ENCODE measurements around the gene EMP2. TPM values are rescaled to one million over a fixed set of nuclear protein-coding genes. Genes with fewer than 3 reads are reported as not detected.
A peak's percentile ranks its signal among the peaks of the same experiment; 100 is the strongest.
"Not testable (repeated sequence)": the region's sequence is repeated elsewhere in the genome, so short reads cannot be mapped to it uniquely, and the experiment has no call there.

Gene EMP2
- total RNA-seq: 86.6 TPM

GRCh38 chr16:10579965-10580882, at the start of gene EMP2:
Gene EMP2, minus strand, starts transcription at chr16:10580598. Its CDS starts 32,981 bp downstream, at chr16:10547617.
- peak; percentile 95 for ATAC-seq

GRCh38 chr16:10629592-10629963, 49.2 kb upstream of the EMP2 start:
- no peak for ATAC-seq
- no peak for DNase-seq (ENCODE audit: low spot score)

More at GRCh38 chr16:10579965-10580882, at the start of gene EMP2:
- DNase-seq (ENCODE audit: low spot score): peak; percentile 85

DNA sequence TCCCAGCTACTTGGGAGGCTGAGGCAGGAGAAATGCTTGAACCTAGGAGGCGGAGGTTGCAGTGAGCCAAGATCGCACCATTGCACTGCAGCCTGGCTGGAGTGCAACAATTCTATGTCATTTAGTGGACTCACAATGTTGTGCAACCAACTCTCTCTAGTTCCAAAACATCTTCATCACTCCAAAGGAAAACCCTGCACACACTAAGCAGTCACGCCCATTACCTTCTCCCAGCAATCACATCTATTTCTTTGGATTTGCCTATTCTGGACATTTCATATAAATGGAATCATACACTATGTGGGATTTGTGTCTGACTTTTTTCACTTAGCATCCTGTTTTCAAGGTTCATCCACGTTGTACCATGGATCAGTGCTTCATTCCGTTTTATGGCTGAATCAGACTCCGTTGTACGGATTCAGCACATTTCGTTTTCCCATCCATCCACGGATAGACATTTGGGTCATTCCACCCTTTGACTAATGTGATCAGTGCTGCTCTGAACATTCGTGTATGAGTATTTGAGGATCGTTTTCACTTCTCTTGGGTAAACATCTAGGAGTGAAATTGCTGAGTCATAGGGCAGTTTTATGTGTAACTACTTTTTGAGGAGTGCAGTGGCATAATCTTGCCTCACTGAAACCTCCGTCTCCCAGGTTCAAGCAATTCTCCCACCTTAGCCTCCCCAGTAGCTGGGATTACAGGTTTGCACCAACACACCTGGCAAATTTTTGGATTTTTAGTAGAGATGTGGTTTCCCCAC, 45.4 kb upstream of the EMP2 start:
- ATAC-seq (peak; percentile 54), DNase-seq (ENCODE audit: low spot score) (no peak)

GRCh38 chr16:10624527-10624926, 44.1 kb upstream of the EMP2 start:
- no peak for ATAC-seq
- DNase-seq (ENCODE audit: low spot score): no peak

- ATAC-seq (no peak), DNase-seq (ENCODE audit: low spot score) (no peak)
These were observed 42.7 kb upstream of the EMP2 start for GRCh38 chr16:10623059-10623458.

GRCh38 chr16:10622036-10622921, 41.9 kb upstream of the EMP2 start:
- ATAC-seq: no peak
- DNase-seq (ENCODE audit: low spot score): no peak

DNA sequence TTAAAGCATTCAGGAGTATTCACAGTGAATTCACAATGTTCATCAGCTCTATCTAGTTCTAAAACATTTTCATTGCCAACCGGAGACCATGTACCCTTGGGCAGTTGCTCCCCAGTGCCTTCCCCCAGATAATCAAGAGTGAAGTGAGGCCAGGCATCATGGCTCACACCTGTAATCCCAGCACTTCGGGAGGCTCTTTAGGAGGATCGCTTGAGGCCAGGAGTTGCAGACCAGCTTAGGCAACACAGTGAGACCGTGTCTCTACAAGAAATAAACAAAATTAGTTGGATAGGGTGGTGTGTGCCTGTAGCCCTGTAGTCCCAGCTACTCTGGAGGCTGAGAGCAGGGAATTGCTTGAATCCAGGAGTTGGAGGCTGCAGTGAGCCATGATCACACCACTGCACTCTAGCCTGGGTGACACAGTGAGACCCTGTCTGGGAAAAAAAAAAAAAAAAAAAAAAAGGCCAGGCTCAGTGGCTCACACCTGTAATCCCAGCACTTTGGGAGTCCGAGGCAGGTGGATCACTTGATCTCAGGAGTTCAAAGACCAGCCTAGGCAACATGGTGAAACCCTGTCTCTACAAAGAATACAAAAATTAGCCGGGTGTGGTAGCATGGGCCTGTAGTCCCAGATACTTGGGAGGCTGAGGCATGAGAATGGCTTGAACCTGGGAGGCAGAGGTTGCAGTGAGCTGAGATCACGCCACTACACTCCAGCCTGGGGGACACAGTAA, 41.0 kb upstream of the EMP2 start:
- ATAC-seq; DNase-seq (ENCODE audit: low spot score): not testable (repeated sequence)

DNA sequence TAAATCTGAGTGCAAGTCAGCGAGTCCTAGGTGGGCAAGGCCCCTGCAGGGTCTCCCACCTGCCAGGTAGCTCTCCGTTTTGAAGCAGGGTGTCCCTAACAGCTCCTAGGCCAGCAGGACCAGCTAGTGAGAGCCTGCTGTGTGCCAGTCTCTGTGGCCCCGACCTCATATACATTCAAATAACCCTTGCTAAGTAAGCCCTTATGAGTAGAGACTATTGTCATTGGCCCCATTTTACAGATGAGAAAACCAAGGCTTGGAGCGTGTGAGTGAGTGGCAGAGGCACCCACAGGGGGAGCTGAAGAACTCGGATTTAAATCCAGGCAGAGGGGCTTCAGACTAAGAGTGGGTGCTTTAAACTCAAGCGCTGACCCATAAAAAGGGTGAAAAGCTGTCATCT, 39.7 kb upstream of the EMP2 start:
- DNase-seq (ENCODE audit: low spot score) (no peak), ATAC-seq (no peak)

GRCh38 chr16:10619271-10619849, 39.0 kb upstream of the EMP2 start:
- ATAC-seq (no peak), DNase-seq (ENCODE audit: low spot score) (no peak)

DNA sequence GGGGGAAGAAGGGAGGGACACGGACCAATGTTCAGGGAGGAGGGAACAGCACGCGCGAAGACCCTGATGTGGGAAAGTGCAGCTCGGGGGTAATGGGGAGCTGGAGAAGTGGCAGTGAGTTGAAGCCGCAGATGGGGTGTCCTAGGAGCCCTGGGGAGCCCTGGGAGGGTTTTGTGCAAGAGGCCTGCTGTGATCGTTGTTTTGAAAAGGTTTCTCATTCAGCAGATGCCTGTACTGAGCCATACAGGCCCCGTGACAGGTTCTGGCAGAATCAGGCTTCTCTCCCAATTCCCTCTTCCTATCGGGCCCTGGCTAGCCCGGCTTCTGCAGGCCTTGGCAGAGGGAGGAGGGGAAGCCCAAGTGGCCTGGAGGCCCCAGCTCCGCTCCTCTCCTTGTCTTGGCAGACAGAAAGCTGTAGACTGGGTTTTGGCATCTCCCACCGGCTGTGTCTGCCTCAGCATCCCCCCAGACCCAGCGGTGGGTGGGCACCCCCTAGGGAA, 38.4 kb upstream of the EMP2 start:
- DNase-seq (ENCODE audit: low spot score) (no peak), ATAC-seq (no peak)

DNA sequence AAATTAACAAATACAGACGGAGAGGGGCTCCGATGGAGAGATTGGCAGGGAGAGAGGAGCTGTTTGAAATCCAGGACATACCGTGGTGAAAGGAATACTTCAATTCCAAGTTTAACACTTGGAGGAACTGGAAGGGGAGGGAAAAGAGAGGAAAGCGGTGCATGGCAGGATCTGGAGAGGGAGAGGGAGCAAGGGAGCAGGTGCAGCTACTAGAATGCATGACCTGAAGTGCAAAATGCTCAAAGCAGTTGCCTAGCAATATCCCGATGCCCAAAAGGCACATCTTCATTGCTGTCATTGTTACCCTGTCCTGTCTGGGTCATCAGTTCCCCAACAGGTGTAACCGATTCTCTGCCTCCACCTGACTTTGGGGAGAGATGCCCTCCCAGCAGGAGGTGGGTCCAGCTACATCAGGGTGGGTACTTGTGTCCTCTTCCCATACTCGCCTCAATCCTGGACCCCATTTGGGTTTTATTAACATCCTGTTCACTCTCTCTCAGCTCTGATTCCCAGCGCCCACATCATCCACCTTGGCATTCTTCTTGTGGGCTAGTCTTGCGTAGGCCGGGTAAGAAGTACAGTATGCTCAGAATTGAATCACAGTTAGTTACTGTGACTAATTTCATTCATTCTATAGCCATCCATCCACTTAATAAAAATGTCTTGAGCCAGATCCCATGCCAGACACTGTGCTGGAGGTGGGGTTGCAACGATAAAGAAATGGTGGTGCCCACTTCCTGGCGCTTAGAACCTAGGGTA, 37.4 kb upstream of the EMP2 start:
- DNase-seq (ENCODE audit: low spot score) (no peak), ATAC-seq (no peak)

- ATAC-seq: peak; percentile 86
- DNase-seq (ENCODE audit: low spot score): peak; percentile 86
These were observed 36.6 kb upstream of the EMP2 start for GRCh38 chr16:10616756-10617640.

DNA sequence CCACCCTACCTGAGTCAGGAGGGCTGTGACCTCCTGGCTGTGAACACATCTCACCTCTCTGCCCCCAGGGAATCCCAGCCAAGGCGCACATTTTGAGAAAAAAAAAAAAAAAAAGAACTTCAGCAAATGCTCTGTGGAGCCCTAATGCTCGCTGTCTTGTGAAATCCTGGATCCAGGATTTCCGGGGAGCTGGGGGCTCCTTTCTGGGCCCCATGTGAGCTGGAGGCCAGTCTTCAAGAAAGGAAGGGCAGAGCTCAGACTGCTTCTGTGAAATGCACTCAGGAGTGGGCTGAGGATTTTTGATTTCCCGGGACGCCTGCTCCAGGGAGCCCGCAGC, 36.0 kb upstream of the EMP2 start:
- ATAC-seq: no peak
- DNase-seq (ENCODE audit: low spot score): no peak

DNA sequence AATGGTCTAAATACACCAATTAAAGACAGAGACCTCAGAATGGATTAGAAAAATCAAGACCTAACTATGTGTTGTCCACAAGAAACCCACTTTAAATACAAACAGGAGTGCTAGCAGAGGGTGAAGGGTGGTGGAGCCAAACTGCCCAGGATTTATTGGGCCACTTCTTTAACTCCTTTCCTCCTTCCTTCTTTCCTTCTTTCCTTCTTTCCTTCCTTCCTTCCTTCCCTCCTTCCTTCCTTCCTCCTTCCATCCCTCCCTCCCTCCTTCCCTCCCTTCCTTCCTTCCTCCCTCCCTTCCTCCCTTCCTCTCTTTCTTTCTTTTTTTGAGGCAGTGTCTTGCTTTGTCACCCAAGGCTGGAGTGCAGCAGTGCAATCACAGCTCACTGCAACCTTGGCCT, 34.3 kb upstream of the EMP2 start:
- ATAC-seq: no peak
- DNase-seq (ENCODE audit: low spot score): no peak

GRCh38 chr16:10613785-10614485, 33.5 kb upstream of the EMP2 start:
- no peak for ATAC-seq

GRCh38 chr16:10612649-10613179, 32.3 kb upstream of the EMP2 start:
- peak; percentile 65 for DNase-seq (ENCODE audit: low spot score)

More at GRCh38 chr16:10613785-10614485, 33.5 kb upstream of the EMP2 start:
- DNase-seq (ENCODE audit: low spot score): no peak

GRCh38 chr16:10611825-10612342, 31.5 kb upstream of the EMP2 start:
- ATAC-seq (no peak), DNase-seq (ENCODE audit: low spot score) (no peak)

More at GRCh38 chr16:10612649-10613179, 32.3 kb upstream of the EMP2 start:
- ATAC-seq: peak; percentile 67

Measured in left lobe of liver (tissue), 2 donors.